HepG2 (cell line): ENCODE data around the gene EFCAB11. TPM values are rescaled to one million over a fixed set of nuclear protein-coding genes. Genes with fewer than 3 reads are reported as not detected.
A peak's percentile ranks its signal among the peaks of the same experiment; 100 is the strongest.

Experiments used
- ATAC-seq: fragments of 200-7000 bp; cut with Tn5 transposase; 3 replicates; pipeline ENCODE4 v1.9.1; 2020; ENCODE audit warnings: mild to moderate bottlenecking, moderate library complexity
- BruUV-seq: library from RNA; stranded (reverse); fragments of 400-500 nt; replicated peaks from 2 replicates; lab custom pipeline; 2021; lab: Mats Ljungman, UMichigan
- CTCF ChIA-PET: fragments of 300-600 bp; formaldehyde crosslinking; extraction: SDS; loops from one replicate; lab custom pipeline; 2021; ENCODE audit warnings: low total read pairs, inconsistent platforms, low intra/inter-chr PET ratio; lab: Yijun Ruan, JAX
- POLR2A ChIA-PET: fragments of 350-600 bp; sonication (Branson Sonifier 250); formaldehyde crosslinking; loops from one replicate; lab custom pipeline; 2020; ENCODE audit warnings: antibody characterized with exemption, inconsistent platforms; lab: Yijun Ruan, JAX
- DNase-seq: peaks from one replicate; pipeline ENCODE4 v3.0.0-alpha.2; 2015; ENCODE audit warnings: low spot score
- FAIRE-seq: peaks from 3 replicates; lab custom pipeline; 2011; peaks lifted over from hg19 to GRCh38; lab: Jason Lieb, UNC
- H2AFZ ChIP-seq: one replicate; pipeline ENCODE4 v1.6.1; 2011; ENCODE audit warnings: low read length, inconsistent platforms
- H3K27ac ChIP-seq: fragments of 300-600 bp; 3 replicates; pipeline ENCODE4 v1.8.0; 2011; ENCODE audit warnings: mixed run types, mild to moderate bottlenecking, mixed read lengths, low read length, inconsistent platforms; ENCODE audit not compliant: insufficient read depth; ENCODE audit errors: extremely low read length
- H3K27me3 ChIP-seq, 2 experiments: fragments of 200-600 bp in 1 of 2; 2 replicates in 1 of 2; 3 replicates in 1 of 2; pipeline versions ENCODE4 v1.6.0 to v1.8.0; 2011; ENCODE audit warnings: low read length in 2 of 2, mild to moderate bottlenecking in 2 of 2, moderate library complexity in 2 of 2, inconsistent platforms in 1 of 2; ENCODE audit not compliant: insufficient read depth in 2 of 2, control insufficient read depth in 1 of 2
- H3K36me3 ChIP-seq, 2 experiments: fragments of 200-600 bp in 1 of 2; replicated peaks in 1 of 2; 2 replicates in 1 of 2; 3 replicates in 1 of 2; pipeline versions ENCODE4 v1.5.1 to v1.8.0; 2011; ENCODE audit warnings: low read length in 2 of 2, inconsistent platforms in 1 of 2; ENCODE audit not compliant: insufficient read depth in 2 of 2, control insufficient read depth in 1 of 2
- H3K4me1 ChIP-seq: 2 replicates; pipeline ENCODE4 v1.5.1; 2012; ENCODE audit warnings: low read length, inconsistent platforms; ENCODE audit not compliant: insufficient read depth
- H3K4me2 ChIP-seq: 2 replicates; pipeline ENCODE4 v1.6.0; 2011; ENCODE audit warnings: low read depth, low read length, inconsistent platforms
- H3K4me3 ChIP-seq, 3 experiments: fragments of 200-600 bp in 1 of 3; sonication (generic), shearing (Covaris generic) in 1 of 3; replicated peaks in 1 of 3; 2 replicates each; pipeline ENCODE4 v1.5.1; 2011 to 2016; ENCODE audit warnings: low read length in 3 of 3, inconsistent platforms in 2 of 3, low read depth in 2 of 3, mild to moderate bottlenecking in 2 of 3, control low read depth in 1 of 3, mixed read lengths in 1 of 3; ENCODE audit not compliant: insufficient read depth in 1 of 3
- H3K79me2 ChIP-seq: one replicate; pipeline ENCODE4 v1.6.1; 2011; ENCODE audit warnings: low read length, inconsistent platforms; ENCODE audit not compliant: insufficient read depth
- H3K9ac ChIP-seq: 2 replicates; pipeline ENCODE4 v1.6.0; 2011; ENCODE audit warnings: mild to moderate bottlenecking, low read depth, low read length, inconsistent platforms; ENCODE audit not compliant: insufficient read depth
- H3K9me3 ChIP-seq: 2 replicates; pipeline ENCODE4 v1.5.1; 2012; ENCODE audit warnings: mild to moderate bottlenecking, low read length
- H4K20me1 ChIP-seq: 2 replicates; pipeline ENCODE4 v1.6.0; 2011; ENCODE audit warnings: inconsistent platforms, mild to moderate bottlenecking, low read length, moderate library complexity; ENCODE audit not compliant: insufficient read depth
- ASH2L ChIP-seq: fragments of 300-600, 200-600 bp; sonication (generic); IDR thresholded peaks from 2 replicates; pipeline ENCODE4 v1.7.0; 2017; ENCODE audit warnings: low read depth, mild to moderate bottlenecking, moderate library complexity, mixed read lengths, low read length; ENCODE audit not compliant: insufficient read length
- ELF3 ChIP-seq: IDR thresholded peaks from 2 replicates; pipeline ENCODE4 v1.6.1; 2016; ENCODE audit warnings: missing genetic modification reagents, missing compliant biosample characterization
- EP300 ChIP-seq, 3 experiments: sonication (generic) in 1 of 3; formaldehyde crosslinking in 1 of 3; IDR thresholded peaks; 2 replicates each; pipeline versions ENCODE4 v1.5.1 to v1.6.1; 2011 to 2020; ENCODE audit warnings: low read depth in 2 of 3, low read length in 2 of 3, borderline replicate concordance in 1 of 3, improper control_type of control experiment in 1 of 3, mild to moderate bottlenecking in 1 of 3, missing genetic modification reagents in 1 of 3, moderate library complexity in 1 of 3
- IKZF4 ChIP-seq: sonication (generic); formaldehyde crosslinking; IDR thresholded peaks from 2 replicates; pipeline ENCODE4 v1.5.1; 2020; ENCODE audit warnings: borderline replicate concordance, mild to moderate bottlenecking, low read depth, missing genetic modification reagents; ENCODE audit errors: not compliant biosample characterization
- WGBS: methylation state at CpG from one replicate; pipeline ENCODE4 v1.1.6; 2017; ENCODE audit warnings: low lambda C conversion rate; 5-methylcytosine and 5-hydroxymethylcytosine counted together
- in situ Hi-C: cut with HindIII; loops from 2 replicates; pipeline ENCODE4 v1.10.0; 2017; ENCODE audit warnings: low pct_unique_long_range_greater_than_20kb; ENCODE audit not compliant: extremely low pct_ligation_motif_present
- intact Hi-C: fragments of 100-400 bp; cut with micrococcal nuclease; formaldehyde crosslinking; loops from one replicate; pipeline ENCODE4 v1.10.0; 2022; ENCODE audit not compliant: unreplicated experiment
- polyA plus RNA-seq, 8 experiments: library from polyadenylated mRNA; depleted of rRNA in 3 of 8; stranded (reverse) in 7 of 8; unstranded in 1 of 8; fragments of >200 nt; fragmentation: Illumina TruSeq in 4 of 8; extraction: Trizol in 4 of 8; gene quantifications; 2 replicates each; pipeline versions ENCODE4 v1.2.1 to v1.2.3, GENCODE V29; 2011 to 2016; ENCODE audit warnings: low read depth in 4 of 8, missing spikeins in 1 of 8, mixed read lengths in 1 of 8; ENCODE audit not compliant: insufficient read depth in 1 of 8
- total RNA-seq, 5 experiments: library from RNA; depleted of rRNA; stranded (reverse); fragments of >200 nt; fragmentation: Illumina TruSeq; extraction: Trizol; gene quantifications; 2 replicates each; pipeline ENCODE4 v1.2.3, GENCODE V29; 2016; ENCODE audit warnings: low read depth in 1 of 5
- TF ChIP-seq, protein P1 (sequence below): sonication (generic); formaldehyde crosslinking; IDR thresholded peaks from 2 replicates; pipeline ENCODE4 v1.4.0; 2020; ENCODE audit warnings: low read depth, mild to moderate bottlenecking, missing genetic modification reagents

EFCAB11 gene
- total and polyA plus RNA-seq, 2 of the 13 experiments (the other 11 are each of a cell fraction or from before 2014, with no cell fraction given): 8.2 to 31.5 TPM

DNA sequence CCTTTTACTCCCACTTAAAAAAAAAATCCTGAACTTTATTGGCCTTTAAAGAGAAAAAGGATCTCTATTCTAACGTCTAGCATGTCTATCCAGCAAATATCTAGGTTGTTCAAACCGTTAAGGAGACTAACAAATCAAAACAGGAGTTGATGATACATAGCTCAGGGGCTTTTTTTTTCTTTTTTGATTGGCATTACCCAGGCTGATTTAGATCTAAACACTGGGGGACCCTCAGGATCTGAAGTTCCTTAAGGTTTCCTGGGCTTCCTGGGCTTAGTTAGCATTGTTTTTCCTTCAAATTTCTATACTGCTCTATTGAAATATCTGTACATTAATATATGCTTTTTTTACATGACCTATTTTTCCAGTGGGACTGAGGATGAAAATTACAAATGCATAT lies 42.3 kb downstream of the EFCAB11 start:
- Histone ChIP-seq H3K9ac (peak overlapping the region; percentile 79), H3K27me3 (no peaks in the 10 kb centered on the region)
- WGBS: 85% methylated on average over 2 of the region's 2 CpGs
- DNase-seq: no peak
- TF ChIP-seq IKZF4 (CRISPR knock-in tag) (no peak), ASH2L (no peak), EP300 (IDR thresholded peaks at IDR 0.05; ENCODE audit: low read depth in 2 of 2, low read length in 2 of 2) (no peak), EP300 (CRISPR knock-in tag; IDR thresholded peaks at IDR 0.05; ENCODE audit: borderline replicate concordance) (no peak)
- TF ChIP-seq, all 625 proteins: peak for 0
- peak overlapping the region; percentile 93 for H3K27ac ChIP-seq
- H3K36me3 ChIP-seq: no peaks in the 10 kb centered on the region
- intact Hi-C loops: loop anchor here (5.0 to 10.0 kb wide), 5 partner anchors 137 to 885 kb away; partner anchors contain the start of gene FOXN3
- in situ Hi-C loops: loop anchor here (5.0 to 25.0 kb wide), 3 partner anchors 500 to 870 kb away; partner anchors contain the start of gene FOXN3
- 0 out of 2 replicates have a peak overlapping the region, but pooled peaks have one; percentile 65 for H3K4me2 ChIP-seq
- ChIA-PET POLR2A (no interaction called here), CTCF (no interaction called here)
- H4K20me1 ChIP-seq: no peaks in the 10 kb centered on the region
- no TSS peak for BruUV-seq
- peaks cover 69% of the 10 kb centered on the region for H3K4me1 ChIP-seq
- FAIRE-seq: no peak
- ATAC-seq: no peak
- H3K4me3 ChIP-seq: no peak overlapping the region
- no peaks in the 10 kb centered on the region for H3K9me3 ChIP-seq
- no peak overlapping the region for H2AFZ ChIP-seq
- H3K79me2 ChIP-seq: peaks cover 2% of the 10 kb centered on the region

- peak overlapping the region; percentile 93 for H3K27ac ChIP-seq
- H3K4me2 ChIP-seq: peak overlapping the region; percentile 65
- POLR2A ChIA-PET: interaction anchor here (0.7 to 1.6 kb wide), 10 partner anchors 11 to 899 kb away, joined by 3 to 8 read pairs (median 3); no protein-coding TSS in a partner anchor
- DNase-seq: peak; percentile 91
- H3K36me3 ChIP-seq: no peaks in the 10 kb centered on the region
- H2AFZ ChIP-seq: no peak overlapping the region
- peaks cover 71% of the 10 kb centered on the region for H3K4me1 ChIP-seq
- CTCF ChIA-PET: no interaction called here
- no TSS peak for BruUV-seq
- H4K20me1 ChIP-seq: no peaks in the 10 kb centered on the region
- H3K4me3 ChIP-seq: peak overlapping the region; percentile 21 to 60 (median 52); a peak in 5 of 6 replicates
- intact Hi-C loops (loop anchor here (5.0 to 10.0 kb wide), 5 partner anchors 136 to 884 kb away; partner anchors contain the start of gene FOXN3), in situ Hi-C loops (loop anchor here (5.0 to 25.0 kb wide), 3 partner anchors 499 to 869 kb away; partner anchors contain the start of gene FOXN3)
- H3K9me3 ChIP-seq: no peaks in the 10 kb centered on the region
- H3K9ac ChIP-seq: peak overlapping the region; percentile 79
- peak; percentile 73 for FAIRE-seq
- no peaks in the 10 kb centered on the region for H3K27me3 ChIP-seq
- 8% methylated on average over 11 of the region's 11 CpGs for WGBS
- ATAC-seq: peak; percentile 89
- H3K79me2 ChIP-seq: peaks cover 2% of the 10 kb centered on the region
- TF ChIP-seq ELF3: no peak; the same call in 1 of the 2 replicates
- TF ChIP-seq, protein P1, sequence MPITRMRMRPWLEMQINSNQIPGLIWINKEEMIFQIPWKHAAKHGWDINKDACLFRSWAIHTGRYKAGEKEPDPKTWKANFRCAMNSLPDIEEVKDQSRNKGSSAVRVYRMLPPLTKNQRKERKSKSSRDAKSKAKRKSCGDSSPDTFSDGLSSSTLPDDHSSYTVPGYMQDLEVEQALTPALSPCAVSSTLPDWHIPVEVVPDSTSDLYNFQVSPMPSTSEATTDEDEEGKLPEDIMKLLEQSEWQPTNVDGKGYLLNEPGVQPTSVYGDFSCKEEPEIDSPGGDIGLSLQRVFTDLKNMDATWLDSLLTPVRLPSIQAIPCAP (CRISPR knock-in tag): no peak
Measured at GRCh38 chr14:89911010-89911919, 43.3 kb downstream of the EFCAB11 start.
